Liver (tissue), 3 donors: ENCODE results near the gene STIM1.

Experiments used
- SP1 ChIP-seq: IDR thresholded peaks from 2 replicates; pipeline ENCODE4 v1.6.1; 2018; ENCODE audit warnings: antibody characterized with exemption, mild to moderate bottlenecking
- TAF1 ChIP-seq: conservative IDR thresholded peaks from 2 replicates; pipeline ENCODE4 v1.6.1; 2016; ENCODE audit warnings: antibody characterized with exemption, mild to moderate bottlenecking
- TF ChIP-seq, protein P1 (sequence below): fragments of 150-350 bp; IDR thresholded peaks from 2 replicates; pipeline ENCODE4 v1.5.1; 2017; ENCODE audit warnings: improper control_type of control experiment, low read depth, low read length; ENCODE audit not compliant: missing input control
- TF ChIP-seq, protein P2 (sequence below): IDR thresholded peaks from 2 replicates; pipeline ENCODE4 v1.6.1; 2016; ENCODE audit warnings: antibody characterized with exemption
- donor health status: healthy.
- donor health status: healthy.

DNA sequence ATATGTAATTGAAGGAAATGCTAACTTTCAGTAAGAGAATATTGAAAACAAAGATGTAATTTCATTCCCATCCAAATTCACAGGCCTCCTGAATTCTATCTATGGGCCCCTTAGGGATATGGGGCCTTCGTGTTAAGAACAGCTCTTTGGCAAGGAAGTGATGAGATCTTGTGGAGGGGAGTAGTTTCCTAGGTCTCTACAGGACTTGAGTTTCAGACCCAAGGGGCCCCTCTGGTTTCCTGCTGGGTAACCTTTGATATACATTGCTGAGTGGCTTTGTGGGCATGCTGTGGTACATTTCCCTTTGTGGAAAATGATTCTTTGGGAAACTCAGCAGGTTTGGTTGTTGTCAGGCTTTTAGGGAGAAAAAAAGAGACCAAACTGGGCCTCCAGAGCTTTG, 6.2 kb downstream of the STIM1 start:
- TF ChIP-seq TAF1: no peak
- no peak for TF ChIP-seq SP1
- TF ChIP-seq, protein P1, sequence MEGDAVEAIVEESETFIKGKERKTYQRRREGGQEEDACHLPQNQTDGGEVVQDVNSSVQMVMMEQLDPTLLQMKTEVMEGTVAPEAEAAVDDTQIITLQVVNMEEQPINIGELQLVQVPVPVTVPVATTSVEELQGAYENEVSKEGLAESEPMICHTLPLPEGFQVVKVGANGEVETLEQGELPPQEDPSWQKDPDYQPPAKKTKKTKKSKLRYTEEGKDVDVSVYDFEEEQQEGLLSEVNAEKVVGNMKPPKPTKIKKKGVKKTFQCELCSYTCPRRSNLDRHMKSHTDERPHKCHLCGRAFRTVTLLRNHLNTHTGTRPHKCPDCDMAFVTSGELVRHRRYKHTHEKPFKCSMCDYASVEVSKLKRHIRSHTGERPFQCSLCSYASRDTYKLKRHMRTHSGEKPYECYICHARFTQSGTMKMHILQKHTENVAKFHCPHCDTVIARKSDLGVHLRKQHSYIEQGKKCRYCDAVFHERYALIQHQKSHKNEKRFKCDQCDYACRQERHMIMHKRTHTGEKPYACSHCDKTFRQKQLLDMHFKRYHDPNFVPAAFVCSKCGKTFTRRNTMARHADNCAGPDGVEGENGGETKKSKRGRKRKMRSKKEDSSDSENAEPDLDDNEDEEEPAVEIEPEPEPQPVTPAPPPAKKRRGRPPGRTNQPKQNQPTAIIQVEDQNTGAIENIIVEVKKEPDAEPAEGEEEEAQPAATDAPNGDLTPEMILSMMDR: no peak
- TF ChIP-seq, protein P2, sequence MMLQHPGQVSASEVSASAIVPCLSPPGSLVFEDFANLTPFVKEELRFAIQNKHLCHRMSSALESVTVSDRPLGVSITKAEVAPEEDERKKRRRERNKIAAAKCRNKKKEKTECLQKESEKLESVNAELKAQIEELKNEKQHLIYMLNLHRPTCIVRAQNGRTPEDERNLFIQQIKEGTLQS: no peak
